ENCODE data around the gene TBC1D14. TPM values are rescaled to one million over a fixed set of nuclear protein-coding genes. Genes with fewer than 3 reads are reported as not detected.

TBC1D14 gene
- total and polyA plus RNA-seq, 4 donors = 12.9 to 59.7 (median 25.9) TPM

- H3K4me1 ChIP-seq (ENCODE audit: control insufficient read depth in 1 of 2, insufficient read depth in 2 of 2, low read length in 2 of 2) = peaks cover 0 to 3% of the 10 kb centered on the region in 2 donors
- peak overlapping the region; percentile 78 to 91 for H3K4me3 ChIP-seq (ENCODE audit: low read length in 2 of 2)
- no peak for DNase-seq
- no peaks in the 10 kb centered on the region for H3K27me3 ChIP-seq (ENCODE audit: control insufficient read depth in 1 of 2, insufficient read depth in 2 of 2, low read length in 1 of 2)
- no peaks in the 10 kb centered on the region for H3K36me3 ChIP-seq (ENCODE audit: control insufficient read depth in 1 of 2, insufficient read depth in 2 of 2, low read length in 1 of 2)
- peak overlapping the region in 1 of 2 donors; percentile 38 for H3K27ac ChIP-seq (ENCODE audit: low read depth in 1 of 2, low read length in 2 of 2)
- no peaks in the 10 kb centered on the region for H3K9me3 ChIP-seq (ENCODE audit: control insufficient read depth, low read length)
- no peak for ATAC-seq (ENCODE audit: low FRiP score)
- WGBS, 2 donors = 0 to 1% methylated on average over 17 of the region's 17 CpGs
- intact Hi-C loops (cut with DNase I) = loop anchor here (1.0 to 10.0 kb wide), 7 partner anchors 55 to 273 kb away; partner anchors contain the start of genes TADA2B (in 2 of the 2), TBC1D14 (in 2 of the 2), BLOC1S4 (in 1 of the 2) and GRPEL1 (in 1 of the 2)
Measured at GRCh38 chr4:6987588-6987961, 77.9 kb downstream of the TBC1D14 start.

DNA sequence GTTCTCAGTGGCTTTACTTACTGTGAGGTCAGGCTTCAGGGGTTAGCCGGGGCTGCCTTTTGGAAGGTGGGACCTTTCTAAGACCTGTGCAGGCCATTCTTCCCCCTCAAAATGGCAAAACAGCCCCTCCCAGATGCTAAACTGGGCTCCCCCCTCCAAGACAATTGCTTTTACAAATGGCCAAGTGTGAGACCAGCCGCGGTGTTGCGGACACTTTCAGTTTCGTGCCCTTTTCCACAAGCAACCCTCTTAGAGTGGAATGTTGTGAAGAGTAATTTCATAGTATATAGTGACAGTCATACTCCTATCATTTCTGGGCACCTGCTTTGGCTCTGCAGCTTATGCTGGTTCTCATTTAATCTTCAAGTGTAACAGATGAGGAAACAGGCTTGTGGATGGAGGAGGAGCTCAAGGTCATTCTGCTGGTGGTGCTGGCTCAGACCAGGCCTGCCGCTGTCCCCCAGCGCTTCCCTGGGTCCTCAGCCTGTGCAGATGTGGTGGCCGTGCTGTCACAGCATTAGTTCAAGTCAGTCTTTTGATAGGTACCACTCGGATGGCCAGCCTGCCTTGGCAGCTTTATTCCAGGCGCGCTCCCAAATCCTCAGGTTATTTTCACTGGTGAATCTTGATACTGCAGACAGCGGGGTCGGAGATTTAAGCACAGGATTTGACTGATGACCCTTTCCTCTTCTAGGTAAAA, 78.5 kb downstream of the TBC1D14 start:
- WGBS, 2 donors = 53% methylated on average over 13 of the region's 13 CpGs
- Histone ChIP-seq H3K4me3 (ENCODE audit: low read length in 2 of 2) (peak overlapping the region; percentile 78 to 91), H3K4me1 (ENCODE audit: control insufficient read depth in 1 of 2, insufficient read depth in 2 of 2, low read length in 2 of 2) (peaks cover 0 to 3% of the 10 kb centered on the region in 2 donors), H3K9me3 (ENCODE audit: control insufficient read depth, low read length) (no peaks in the 10 kb centered on the region), H3K27ac (ENCODE audit: low read depth in 1 of 2, low read length in 2 of 2) (no peak overlapping the region), H3K36me3 (ENCODE audit: control insufficient read depth in 1 of 2, insufficient read depth in 2 of 2, low read length in 1 of 2) (no peaks in the 10 kb centered on the region), H3K27me3 (ENCODE audit: control insufficient read depth in 1 of 2, insufficient read depth in 2 of 2, low read length in 1 of 2) (no peaks in the 10 kb centered on the region)
- DNase-seq = no peak
- intact Hi-C loops (cut with DNase I) = loop anchor here (5.0 to 10.0 kb wide), 4 partner anchors 54 to 273 kb away; partner anchors contain the start of genes BLOC1S4 (in 1 of the 2), KIAA0232 (in 1 of the 2), TADA2B (in 1 of the 2) and TBC1D14 (in 1 of the 2)
- ATAC-seq (ENCODE audit: low FRiP score) = no peak

GRCh38 chr4:6989331-6989923, 79.8 kb downstream of the TBC1D14 start:
- ATAC-seq (ENCODE audit: low FRiP score) (no peak), DNase-seq (no peak)
- H3K9me3 ChIP-seq (ENCODE audit: control insufficient read depth, low read length) = no peaks in the 10 kb centered on the region
- peaks cover 0 to 3% of the 10 kb centered on the region in 2 donors for H3K36me3 ChIP-seq (ENCODE audit: control insufficient read depth in 1 of 2, insufficient read depth in 2 of 2, low read length in 1 of 2)
- intact Hi-C loops (cut with DNase I) = loop anchor here (5.0 to 10.0 kb wide), 4 partner anchors 53 to 275 kb away; partner anchors contain the start of genes BLOC1S4 (in 1 of the 2), KIAA0232 (in 1 of the 2), TADA2B (in 1 of the 2) and TBC1D14 (in 1 of the 2)
- no peak overlapping the region for H3K4me3 ChIP-seq (ENCODE audit: low read length in 2 of 2)
- H3K4me1 ChIP-seq (ENCODE audit: control insufficient read depth in 1 of 2, insufficient read depth in 2 of 2, low read length in 2 of 2) = peaks cover 0 to 3% of the 10 kb centered on the region in 2 donors
- no peak overlapping the region for H3K27ac ChIP-seq (ENCODE audit: low read depth in 1 of 2, low read length in 2 of 2)
- H3K27me3 ChIP-seq (ENCODE audit: control insufficient read depth in 1 of 2, insufficient read depth in 2 of 2, low read length in 1 of 2) = no peaks in the 10 kb centered on the region
- 89% methylated on average over 10 of the region's 10 CpGs for WGBS, 2 donors

GRCh38 chr4:6990661-6991060, 81.0 kb downstream of the TBC1D14 start:
- intact Hi-C loops (cut with DNase I) = no loop called here
- Histone ChIP-seq H3K36me3 (ENCODE audit: control insufficient read depth in 1 of 2, insufficient read depth in 2 of 2, low read length in 1 of 2) (peaks cover 0 to 5% of the 10 kb centered on the region in 2 donors), H3K27ac (ENCODE audit: low read depth in 1 of 2, low read length in 2 of 2) (no peak overlapping the region), H3K4me3 (ENCODE audit: low read length in 2 of 2) (no peak overlapping the region), H3K27me3 (ENCODE audit: control insufficient read depth in 1 of 2, insufficient read depth in 2 of 2, low read length in 1 of 2) (no peaks in the 10 kb centered on the region), H3K4me1 (ENCODE audit: control insufficient read depth in 1 of 2, insufficient read depth in 2 of 2, low read length in 2 of 2) (peaks cover 0 to 3% of the 10 kb centered on the region in 2 donors), H3K9me3 (ENCODE audit: control insufficient read depth, low read length) (no peaks in the 10 kb centered on the region)
- 84 to 87% methylated on average over 6 of the region's 6 CpGs for WGBS, 2 donors
- no peak for DNase-seq
- no peak for ATAC-seq (ENCODE audit: low FRiP score)

DNA sequence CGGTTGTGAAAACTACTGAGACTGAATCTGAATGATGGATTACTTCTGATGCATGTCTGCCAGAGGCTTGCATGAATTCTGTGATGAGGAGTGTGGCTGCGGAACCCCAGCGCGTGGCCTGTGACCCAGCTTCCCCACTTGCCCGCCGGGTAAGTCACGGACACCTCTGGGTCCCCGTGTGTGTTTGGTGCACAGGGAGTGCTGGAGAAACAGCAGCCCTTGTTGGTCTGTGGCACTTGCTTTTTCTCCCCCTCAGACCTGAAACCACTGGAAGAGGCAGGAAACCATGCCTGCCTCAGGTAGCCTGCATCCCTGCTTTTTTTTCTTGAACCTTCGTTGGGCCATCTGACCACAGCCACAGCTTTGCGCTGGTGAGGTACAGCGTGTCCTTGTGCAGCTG, 81.6 kb downstream of the TBC1D14 start:
- no peak for DNase-seq
- Histone ChIP-seq H3K27me3 (ENCODE audit: control insufficient read depth in 1 of 2, insufficient read depth in 2 of 2, low read length in 1 of 2) (no peaks in the 10 kb centered on the region), H3K36me3 (ENCODE audit: control insufficient read depth in 1 of 2, insufficient read depth in 2 of 2, low read length in 1 of 2) (peaks cover 0 to 5% of the 10 kb centered on the region in 2 donors), H3K9me3 (ENCODE audit: control insufficient read depth, low read length) (no peaks in the 10 kb centered on the region), H3K4me3 (ENCODE audit: low read length in 2 of 2) (no peak overlapping the region), H3K4me1 (ENCODE audit: control insufficient read depth in 1 of 2, insufficient read depth in 2 of 2, low read length in 2 of 2) (no peaks in the 10 kb centered on the region), H3K27ac (ENCODE audit: low read depth in 1 of 2, low read length in 2 of 2) (no peak overlapping the region)
- intact Hi-C loops (cut with DNase I) = no loop called here
- no peak for ATAC-seq (ENCODE audit: low FRiP score)
- 83 to 88% methylated on average over 11 of the region's 11 CpGs for WGBS, 2 donors

DNA sequence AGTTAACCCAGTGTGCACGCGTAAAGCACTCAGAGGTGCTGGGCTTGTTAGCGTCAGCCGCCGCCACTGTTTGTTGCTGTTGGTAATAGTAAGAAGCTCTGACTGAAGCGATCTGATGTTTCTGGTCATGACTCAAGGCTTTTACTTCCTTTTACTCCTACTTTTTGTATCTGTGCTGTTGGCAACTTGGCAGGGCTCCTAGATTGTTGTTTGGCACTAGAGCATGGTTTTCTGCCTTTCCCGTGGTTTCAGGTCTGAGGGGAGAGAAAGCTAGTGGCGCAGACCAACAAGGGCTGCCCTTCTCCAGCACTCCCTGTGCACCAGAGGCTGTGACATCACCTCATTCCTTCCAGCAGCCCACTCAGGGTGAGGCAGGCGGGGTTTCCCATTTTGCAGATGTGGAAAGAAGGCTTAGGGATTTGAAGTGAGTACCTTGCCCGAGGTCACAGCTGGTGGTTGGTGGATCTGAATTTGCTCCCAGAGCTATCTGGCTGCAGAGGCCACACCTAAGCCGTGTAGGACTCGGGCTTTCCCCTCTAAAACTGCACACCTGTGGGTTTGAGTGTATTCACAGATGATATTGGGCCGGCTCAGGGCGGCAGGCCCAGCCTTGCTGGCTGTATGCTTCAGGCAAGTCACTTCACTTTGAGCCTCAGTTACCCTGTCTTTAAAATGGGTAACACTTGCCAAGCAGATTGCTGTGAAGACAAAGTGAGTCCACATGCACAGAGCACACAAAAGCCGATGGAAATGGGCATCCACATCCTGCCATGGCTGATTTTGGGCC, 82.3 kb downstream of the TBC1D14 start:
- Histone ChIP-seq H3K4me3 (ENCODE audit: low read length in 2 of 2) (no peak overlapping the region), H3K4me1 (ENCODE audit: control insufficient read depth in 1 of 2, insufficient read depth in 2 of 2, low read length in 2 of 2) (no peaks in the 10 kb centered on the region), H3K27ac (ENCODE audit: low read depth in 1 of 2, low read length in 2 of 2) (no peak overlapping the region), H3K36me3 (ENCODE audit: control insufficient read depth in 1 of 2, insufficient read depth in 2 of 2, low read length in 1 of 2) (peaks cover 0 to 5% of the 10 kb centered on the region in 2 donors), H3K9me3 (ENCODE audit: control insufficient read depth, low read length) (no peaks in the 10 kb centered on the region), H3K27me3 (ENCODE audit: control insufficient read depth in 1 of 2, insufficient read depth in 2 of 2, low read length in 1 of 2) (no peaks in the 10 kb centered on the region)
- ATAC-seq (ENCODE audit: low FRiP score) (no peak), DNase-seq (peak in 1 of 2 donors; percentile 61)
- 36 to 43% methylated on average over 15 of the region's 15 CpGs for WGBS, 2 donors
- intact Hi-C loops (cut with DNase I) = no loop called here

GRCh38 chr4:6992728-6993677, 83.4 kb downstream of the TBC1D14 start:
- intact Hi-C loops (cut with DNase I) = no loop called here
- H3K36me3 ChIP-seq (ENCODE audit: control insufficient read depth in 1 of 2, insufficient read depth in 2 of 2, low read length in 1 of 2) = peaks cover 0 to 5% of the 10 kb centered on the region in 2 donors
- no peak for ATAC-seq (ENCODE audit: low FRiP score)
- no peaks in the 10 kb centered on the region for H3K4me1 ChIP-seq (ENCODE audit: control insufficient read depth in 1 of 2, insufficient read depth in 2 of 2, low read length in 2 of 2)
- no peaks in the 10 kb centered on the region for H3K27me3 ChIP-seq (ENCODE audit: control insufficient read depth in 1 of 2, insufficient read depth in 2 of 2, low read length in 1 of 2)
- no peak overlapping the region for H3K4me3 ChIP-seq (ENCODE audit: low read length in 2 of 2)
- WGBS, 2 donors = 85% methylated on average over 15 of the region's 15 CpGs
- DNase-seq = no peak
- H3K9me3 ChIP-seq (ENCODE audit: control insufficient read depth, low read length) = no peaks in the 10 kb centered on the region
- H3K27ac ChIP-seq (ENCODE audit: low read depth in 1 of 2, low read length in 2 of 2) = no peak overlapping the region

- Histone ChIP-seq H3K36me3 (ENCODE audit: control insufficient read depth in 1 of 2, insufficient read depth in 2 of 2, low read length in 1 of 2) (peaks cover 5 to 8% of the 10 kb centered on the region in 2 donors), H3K4me1 (ENCODE audit: control insufficient read depth in 1 of 2, insufficient read depth in 2 of 2, low read length in 2 of 2) (no peaks in the 10 kb centered on the region), H3K4me3 (ENCODE audit: low read length in 2 of 2) (no peak overlapping the region), H3K27ac (ENCODE audit: low read depth in 1 of 2, low read length in 2 of 2) (no peak overlapping the region), H3K9me3 (ENCODE audit: control insufficient read depth, low read length) (no peaks in the 10 kb centered on the region), H3K27me3 (ENCODE audit: control insufficient read depth in 1 of 2, insufficient read depth in 2 of 2, low read length in 1 of 2) (no peaks in the 10 kb centered on the region)
- ATAC-seq (ENCODE audit: low FRiP score) = no peak
- intact Hi-C loops (cut with DNase I) = no loop called here
- 96 to 97% methylated on average over 12 of the region's 12 CpGs for WGBS, 2 donors
- no peak for DNase-seq
Measured at GRCh38 chr4:6996481-6996880, 86.9 kb downstream of the TBC1D14 start.
